ENCODE measurements around the gene HMSD.

Gene HMSD, protein sequence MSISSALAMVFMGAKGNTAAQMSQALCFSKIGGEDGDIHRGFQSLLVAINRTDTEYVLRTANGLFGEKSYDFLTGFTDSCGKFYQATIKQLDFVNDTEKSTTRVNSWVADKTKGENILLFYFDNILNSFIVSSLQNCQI

DNA sequence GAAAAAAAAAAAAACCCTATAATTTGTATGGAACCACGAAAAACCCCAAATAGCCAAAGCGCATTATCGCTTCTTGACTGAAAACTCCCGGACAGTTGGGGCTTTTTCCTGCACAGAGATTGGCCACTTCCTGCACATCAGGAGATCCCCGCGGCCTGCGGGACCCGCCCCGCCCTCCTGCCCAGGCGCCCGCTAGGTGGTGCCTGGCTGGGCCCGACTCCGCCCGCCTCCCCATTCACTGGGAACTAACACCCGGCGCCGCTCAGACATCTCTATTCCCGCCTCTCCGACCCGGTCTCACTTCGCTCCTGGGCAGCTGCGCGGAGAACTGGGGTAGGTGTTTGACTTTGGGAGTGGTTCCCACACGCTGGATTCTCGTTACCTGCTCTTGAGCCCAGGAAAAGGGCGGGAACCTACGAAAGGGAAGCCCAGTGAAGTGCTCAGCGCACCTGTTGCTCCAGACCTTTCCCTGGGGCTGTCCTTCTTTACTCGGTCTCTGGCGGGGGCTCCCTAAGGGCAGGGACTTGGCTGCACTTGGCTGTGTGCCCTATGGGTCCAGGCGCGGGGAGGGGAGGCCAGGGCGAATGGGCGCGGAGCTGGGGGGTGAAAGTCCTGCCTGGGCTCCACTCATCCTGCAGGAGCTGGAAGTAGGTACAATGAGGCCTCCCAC is at the start of gene HMSD:
Gene HMSD (plus strand): TSS at position 234 of the 670 bp plus-strand sequence. CDS start 4,155 bp downstream, outside the sequence.
- Histone ChIP-seq H3K9me3 (ENCODE audit: control insufficient read depth, low read length) (no peaks in the 10 kb centered on the region), H3K36me3 (ENCODE audit: control insufficient read depth, insufficient read depth, low read length, severe bottlenecking) (no peaks in the 10 kb centered on the region), H3K4me3 (ENCODE audit: low read length) (peak within 1 kb of the TSS; percentile 76), H3K9ac (ENCODE audit: low read length) (no peak within 1 kb of the TSS), H3K27me3 (replicated peaks; ENCODE audit: control insufficient read depth, insufficient read depth, low read length) (no peaks in the 10 kb centered on the region), H3K4me1 (ENCODE audit: control insufficient read depth, insufficient read depth, low read length) (peaks cover 2% of the 10 kb centered on the region)
- DNase-seq (ENCODE audit: low read depth) = peak; percentile 21

GRCh38 chr18:63903851-63904570 is 45.1 kb upstream of the HMSD start:
- peaks cover 12% of the 10 kb centered on the region for H3K4me1 ChIP-seq (ENCODE audit: control insufficient read depth, insufficient read depth, low read length)
- no peaks in the 10 kb centered on the region for H3K36me3 ChIP-seq (ENCODE audit: control insufficient read depth, insufficient read depth, low read length, severe bottlenecking)
- H3K4me3 ChIP-seq (ENCODE audit: low read length) = no peak overlapping the region
- no peak overlapping the region for H3K9ac ChIP-seq (ENCODE audit: low read length)
- DNase-seq (ENCODE audit: low read depth) = no peak
- H3K9me3 ChIP-seq (ENCODE audit: control insufficient read depth, low read length) = no peaks in the 10 kb centered on the region
- no peaks in the 10 kb centered on the region for H3K27me3 ChIP-seq (replicated peaks; ENCODE audit: control insufficient read depth, insufficient read depth, low read length)

- H3K4me1 ChIP-seq (ENCODE audit: control insufficient read depth, insufficient read depth, low read length) = peaks cover 12% of the 10 kb centered on the region
- no peak overlapping the region for H3K4me3 ChIP-seq (ENCODE audit: low read length)
- H3K27me3 ChIP-seq (replicated peaks; ENCODE audit: control insufficient read depth, insufficient read depth, low read length) = no peaks in the 10 kb centered on the region
- no peaks in the 10 kb centered on the region for H3K9me3 ChIP-seq (ENCODE audit: control insufficient read depth, low read length)
- no peak overlapping the region for H3K9ac ChIP-seq (ENCODE audit: low read length)
- H3K36me3 ChIP-seq (ENCODE audit: control insufficient read depth, insufficient read depth, low read length, severe bottlenecking) = no peaks in the 10 kb centered on the region
- no peak for DNase-seq (ENCODE audit: low read depth)
Observed at GRCh38 chr18:63904694-63905093, 44.4 kb upstream of the HMSD start.

DNA sequence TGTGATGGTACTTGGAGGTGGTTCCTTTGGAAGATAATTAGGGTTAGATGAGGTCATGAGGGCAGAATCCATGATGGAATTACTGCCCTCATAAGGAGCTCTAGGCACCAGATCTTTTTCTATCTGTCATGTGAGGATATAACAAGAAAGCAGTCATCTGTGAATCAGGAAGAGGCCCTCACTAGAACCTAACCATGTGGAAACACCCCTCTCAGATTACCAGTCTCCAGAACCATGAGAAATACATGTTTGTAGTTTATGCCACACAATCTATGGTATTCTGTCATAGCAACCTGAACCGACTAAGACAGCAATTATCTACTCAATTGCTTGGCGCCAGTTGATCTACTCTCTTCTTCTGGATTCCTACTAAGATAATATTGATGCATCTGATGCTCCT is 43.7 kb upstream of the HMSD start:
- Histone ChIP-seq H3K27me3 (replicated peaks; ENCODE audit: control insufficient read depth, insufficient read depth, low read length) (no peaks in the 10 kb centered on the region), H3K9ac (ENCODE audit: low read length) (no peak overlapping the region), H3K4me3 (ENCODE audit: low read length) (no peak overlapping the region), H3K9me3 (ENCODE audit: control insufficient read depth, low read length) (no peaks in the 10 kb centered on the region), H3K36me3 (ENCODE audit: control insufficient read depth, insufficient read depth, low read length, severe bottlenecking) (no peaks in the 10 kb centered on the region), H3K4me1 (ENCODE audit: control insufficient read depth, insufficient read depth, low read length) (peaks cover 12% of the 10 kb centered on the region)
- DNase-seq (ENCODE audit: low read depth) = no peak

DNA sequence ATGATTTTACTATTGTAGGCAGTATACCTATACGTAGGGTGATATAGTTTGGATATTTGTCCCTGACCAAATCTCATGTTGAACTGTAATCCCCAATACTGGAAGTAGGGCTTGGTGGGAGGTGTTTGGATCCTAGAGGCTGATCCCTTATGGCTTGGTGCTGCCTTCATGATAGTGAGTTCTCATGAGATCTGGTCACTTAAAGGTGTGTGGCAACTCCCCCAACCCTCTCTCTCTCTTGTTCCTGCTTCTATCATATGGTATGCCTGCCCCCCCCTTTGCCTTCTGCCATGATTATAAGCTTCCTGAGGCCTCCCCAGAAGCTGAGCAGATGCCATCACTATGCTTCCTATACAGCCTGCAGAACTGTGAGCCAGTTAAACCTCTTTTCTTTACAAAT is 43.0 kb upstream of the HMSD start:
- peaks cover 12% of the 10 kb centered on the region for H3K4me1 ChIP-seq (ENCODE audit: control insufficient read depth, insufficient read depth, low read length)
- no peaks in the 10 kb centered on the region for H3K36me3 ChIP-seq (ENCODE audit: control insufficient read depth, insufficient read depth, low read length, severe bottlenecking)
- no peak overlapping the region for H3K9ac ChIP-seq (ENCODE audit: low read length)
- no peak overlapping the region for H3K4me3 ChIP-seq (ENCODE audit: low read length)
- DNase-seq (ENCODE audit: low read depth) = no peak
- no peaks in the 10 kb centered on the region for H3K27me3 ChIP-seq (replicated peaks; ENCODE audit: control insufficient read depth, insufficient read depth, low read length)
- no peaks in the 10 kb centered on the region for H3K9me3 ChIP-seq (ENCODE audit: control insufficient read depth, low read length)

DNA sequence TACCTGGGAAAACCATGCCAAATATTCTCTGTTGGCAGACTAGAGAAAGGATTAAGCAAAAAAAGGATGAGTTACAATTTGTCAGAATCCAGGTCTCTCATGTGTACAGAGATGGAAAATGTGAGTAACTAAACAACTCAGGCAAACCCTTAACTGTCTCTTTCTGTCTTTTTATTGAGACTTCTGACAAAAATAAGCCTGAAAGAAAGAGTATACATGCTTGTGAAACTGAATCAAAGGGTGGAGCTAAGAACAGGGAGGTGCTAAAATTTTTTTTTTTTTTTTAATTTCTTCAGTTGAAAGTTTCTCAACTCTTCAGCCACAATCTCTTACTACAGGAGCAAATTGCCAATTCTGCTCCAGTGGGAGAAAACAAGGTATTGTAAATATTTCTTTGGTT is 41.4 kb upstream of the HMSD start, which contains the start of gene SERPINB10:
Gene SERPINB10 (plus strand): TSS at position 295 of the 400 bp plus-strand sequence. CDS start 7,553 bp downstream, outside the sequence.
- no peak for DNase-seq (ENCODE audit: low read depth)
- Histone ChIP-seq H3K36me3 (ENCODE audit: control insufficient read depth, insufficient read depth, low read length, severe bottlenecking) (no peaks in the 10 kb centered on the region), H3K4me3 (ENCODE audit: low read length) (no peak within 1 kb of the TSS), H3K4me1 (ENCODE audit: control insufficient read depth, insufficient read depth, low read length) (peaks cover 12% of the 10 kb centered on the region), H3K27me3 (replicated peaks; ENCODE audit: control insufficient read depth, insufficient read depth, low read length) (no peaks in the 10 kb centered on the region), H3K9ac (ENCODE audit: low read length) (no peak within 1 kb of the TSS), H3K9me3 (ENCODE audit: control insufficient read depth, low read length) (no peaks in the 10 kb centered on the region)

DNA sequence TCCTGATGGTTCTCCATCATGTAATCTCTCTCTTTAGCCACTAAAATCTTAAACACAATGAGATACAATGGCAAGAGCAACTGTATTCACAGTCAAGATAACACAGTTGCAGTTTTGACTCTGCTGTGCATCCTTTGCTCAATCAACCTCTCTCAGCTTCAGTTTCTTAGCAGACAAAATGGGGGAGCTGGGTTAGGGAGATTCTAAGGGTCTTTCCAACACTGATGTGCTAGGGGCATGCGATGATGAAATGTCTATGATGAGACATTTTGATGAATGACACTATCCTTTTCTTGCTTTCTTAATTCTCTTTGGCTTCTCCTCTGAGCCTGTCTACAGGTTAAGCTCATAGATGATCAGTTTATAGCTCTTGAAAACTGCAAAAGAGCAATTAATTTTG is 40.2 kb upstream of the HMSD start:
- H3K4me1 ChIP-seq (ENCODE audit: control insufficient read depth, insufficient read depth, low read length) = peaks cover 12% of the 10 kb centered on the region
- H3K9ac ChIP-seq (ENCODE audit: low read length) = no peak overlapping the region
- no peaks in the 10 kb centered on the region for H3K27me3 ChIP-seq (replicated peaks; ENCODE audit: control insufficient read depth, insufficient read depth, low read length)
- no peak overlapping the region for H3K4me3 ChIP-seq (ENCODE audit: low read length)
- no peaks in the 10 kb centered on the region for H3K36me3 ChIP-seq (ENCODE audit: control insufficient read depth, insufficient read depth, low read length, severe bottlenecking)
- no peaks in the 10 kb centered on the region for H3K9me3 ChIP-seq (ENCODE audit: control insufficient read depth, low read length)
- no peak for DNase-seq (ENCODE audit: low read depth)

DNA sequence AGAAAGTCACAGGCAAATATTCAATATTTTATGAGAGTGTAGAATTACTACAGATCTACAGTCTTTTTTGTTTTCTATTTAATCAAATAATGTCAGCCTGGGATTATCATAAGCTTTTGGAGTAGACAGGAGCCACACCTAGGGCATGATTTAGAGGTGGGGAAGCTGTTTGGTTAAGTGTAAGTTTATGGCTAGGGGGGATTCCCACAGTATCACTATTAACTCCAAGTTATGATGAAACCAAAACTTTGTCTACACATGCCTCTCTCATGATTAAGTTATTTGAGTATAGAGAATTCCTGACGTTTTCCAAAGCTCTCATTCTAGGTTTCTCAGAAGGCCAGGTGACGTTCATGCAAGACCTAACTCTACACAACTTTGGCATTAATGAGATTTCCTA is 39.2 kb upstream of the HMSD start:
- H3K9me3 ChIP-seq (ENCODE audit: control insufficient read depth, low read length) = no peaks in the 10 kb centered on the region
- peaks cover 12% of the 10 kb centered on the region for H3K4me1 ChIP-seq (ENCODE audit: control insufficient read depth, insufficient read depth, low read length)
- no peak for DNase-seq (ENCODE audit: low read depth)
- no peak overlapping the region for H3K9ac ChIP-seq (ENCODE audit: low read length)
- H3K4me3 ChIP-seq (ENCODE audit: low read length) = no peak overlapping the region
- H3K27me3 ChIP-seq (replicated peaks; ENCODE audit: control insufficient read depth, insufficient read depth, low read length) = no peaks in the 10 kb centered on the region
- H3K36me3 ChIP-seq (ENCODE audit: control insufficient read depth, insufficient read depth, low read length, severe bottlenecking) = no peaks in the 10 kb centered on the region

- Histone ChIP-seq H3K4me1 (ENCODE audit: control insufficient read depth, insufficient read depth, low read length) (no peaks in the 10 kb centered on the region), H3K4me3 (ENCODE audit: low read length) (no peak overlapping the region), H3K9me3 (ENCODE audit: control insufficient read depth, low read length) (no peaks in the 10 kb centered on the region), H3K9ac (ENCODE audit: low read length) (no peak overlapping the region), H3K36me3 (ENCODE audit: control insufficient read depth, insufficient read depth, low read length, severe bottlenecking) (no peaks in the 10 kb centered on the region), H3K27me3 (replicated peaks; ENCODE audit: control insufficient read depth, insufficient read depth, low read length) (no peaks in the 10 kb centered on the region)
- DNase-seq (ENCODE audit: low read depth) = peak; percentile 9
Observed at GRCh38 chr18:63917817-63918216, 31.3 kb upstream of the HMSD start.

DNA sequence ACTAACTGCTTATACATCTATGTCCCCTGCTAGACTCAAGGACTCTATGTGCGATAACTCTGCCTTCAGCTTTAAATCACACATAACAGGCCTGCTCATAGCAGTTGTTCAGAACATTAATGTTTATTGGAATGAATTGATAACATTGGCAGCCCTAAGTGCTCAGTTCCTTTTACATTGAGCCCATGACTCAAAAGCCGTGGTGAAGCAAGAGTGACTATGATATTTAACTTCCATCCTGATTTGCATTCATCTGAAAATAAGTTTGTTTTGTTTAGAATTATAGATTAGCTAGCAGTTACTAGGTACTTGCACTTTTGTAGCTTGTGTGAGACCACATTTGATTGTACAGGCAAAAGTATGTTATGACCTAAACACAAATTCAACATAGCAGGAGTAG is 27.1 kb upstream of the HMSD start:
- H3K4me3 ChIP-seq (ENCODE audit: low read length) = no peak overlapping the region
- H3K36me3 ChIP-seq (ENCODE audit: control insufficient read depth, insufficient read depth, low read length, severe bottlenecking) = no peaks in the 10 kb centered on the region
- no peak for DNase-seq (ENCODE audit: low read depth)
- no peaks in the 10 kb centered on the region for H3K9me3 ChIP-seq (ENCODE audit: control insufficient read depth, low read length)
- H3K4me1 ChIP-seq (ENCODE audit: control insufficient read depth, insufficient read depth, low read length) = no peaks in the 10 kb centered on the region
- no peak overlapping the region for H3K9ac ChIP-seq (ENCODE audit: low read length)
- H3K27me3 ChIP-seq (replicated peaks; ENCODE audit: control insufficient read depth, insufficient read depth, low read length) = no peaks in the 10 kb centered on the region

GRCh38 chr18:63924551-63924950 is 24.6 kb upstream of the HMSD start:
- peak; percentile 40 for DNase-seq (ENCODE audit: low read depth)
- Histone ChIP-seq H3K9me3 (ENCODE audit: control insufficient read depth, low read length) (no peaks in the 10 kb centered on the region), H3K4me3 (ENCODE audit: low read length) (no peak overlapping the region), H3K4me1 (ENCODE audit: control insufficient read depth, insufficient read depth, low read length) (no peaks in the 10 kb centered on the region), H3K36me3 (ENCODE audit: control insufficient read depth, insufficient read depth, low read length, severe bottlenecking) (no peaks in the 10 kb centered on the region), H3K9ac (ENCODE audit: low read length) (no peak overlapping the region), H3K27me3 (replicated peaks; ENCODE audit: control insufficient read depth, insufficient read depth, low read length) (no peaks in the 10 kb centered on the region)
